AML-193 (cell line): ENCODE data around the gene MEIG1.
A peak's percentile ranks its signal among the peaks of the same experiment; 100 is the strongest.
"Not testable (repeated sequence)": the region's sequence is repeated elsewhere in the genome, so short reads cannot be mapped to it uniquely, and the experiment has no call there.

Experiments
- DNase-seq, 2 experiments: peaks; one replicate each; lab custom pipeline; 2025; lab: John Stamatoyannopoulos, UW

The MEIG1 gene

GRCh38 chr10:14959221-14960057 is at the start of gene MEIG1:
Gene MEIG1, plus strand, starts transcription at chr10:14959388. Its CDS starts 7,081 bp downstream, at chr10:14966469.
- peak; percentile 66 to 79 for DNase-seq

- no peak for DNase-seq
Measured at GRCh38 chr10:14910953-14911352, 48.2 kb upstream of the MEIG1 start.

GRCh38 chr10:14911801-14912200 is 47.4 kb upstream of the MEIG1 start:
- no peak for DNase-seq

GRCh38 chr10:14916600-14916999 is 42.6 kb upstream of the MEIG1 start:
- no peak for DNase-seq

GRCh38 chr10:14917827-14918226 is 41.4 kb upstream of the MEIG1 start:
- no peak for DNase-seq

GRCh38 chr10:14918964-14919363 is 40.2 kb upstream of the MEIG1 start:
- no peak for DNase-seq

GRCh38 chr10:14924013-14924412 is 35.2 kb upstream of the MEIG1 start:
- DNase-seq, result no peak

- DNase-seq, result no peak
Measured at GRCh38 chr10:14925268-14925667, 33.9 kb upstream of the MEIG1 start.

GRCh38 chr10:14926061-14926470 is 33.1 kb upstream of the MEIG1 start:
- no peak for DNase-seq

GRCh38 chr10:14926722-14927416 is 32.3 kb upstream of the MEIG1 start:
- no peak for DNase-seq

GRCh38 chr10:14930610-14931009 is 28.6 kb upstream of the MEIG1 start:
- no peak for DNase-seq

GRCh38 chr10:14936584-14936983 is 22.6 kb upstream of the MEIG1 start:
- DNase-seq, result no peak

GRCh38 chr10:14938971-14939370 is 20.2 kb upstream of the MEIG1 start:
- not testable (repeated sequence) for DNase-seq

GRCh38 chr10:14942147-14942949 is 16.8 kb upstream of the MEIG1 start:
- not testable (repeated sequence) for DNase-seq

- not testable (repeated sequence) for DNase-seq
Measured at GRCh38 chr10:14942950-14943338, 16.2 kb upstream of the MEIG1 start.

- DNase-seq, result peak; percentile 5 to 22
Measured at GRCh38 chr10:14945108-14945507, 14.1 kb upstream of the MEIG1 start.

GRCh38 chr10:14947268-14947667 is 11.9 kb upstream of the MEIG1 start:
- no peak for DNase-seq

GRCh38 chr10:14949291-14949690 is 9.9 kb upstream of the MEIG1 start:
- no peak for DNase-seq

- peak in 1 of 2 experiments; percentile 39 for DNase-seq
Measured at GRCh38 chr10:14952851-14953423, 6.3 kb upstream of the MEIG1 start.

GRCh38 chr10:14953424-14954000 is 5.7 kb upstream of the MEIG1 start:
- DNase-seq, result peak; percentile 16 to 38

- DNase-seq, result peak; percentile 90
Measured at GRCh38 chr10:14954001-14954770, 5.0 kb upstream of the MEIG1 start, which contains the start of gene DCLRE1C. Gene DCLRE1C, minus strand, starts transcription at chr10:14954096. Its CDS starts 86 bp downstream, at chr10:14954010.
